Measurements from ENCODE around the gene HBEGF.

Gene HBEGF

GRCh38 chr5:140342896-140343295, 3.5 kb downstream of the HBEGF start:
- FAIRE-seq = no peak
- no peak for DNase-seq (ENCODE audit: insufficient read length, low spot score)
- TF ChIP-seq, protein P1, sequence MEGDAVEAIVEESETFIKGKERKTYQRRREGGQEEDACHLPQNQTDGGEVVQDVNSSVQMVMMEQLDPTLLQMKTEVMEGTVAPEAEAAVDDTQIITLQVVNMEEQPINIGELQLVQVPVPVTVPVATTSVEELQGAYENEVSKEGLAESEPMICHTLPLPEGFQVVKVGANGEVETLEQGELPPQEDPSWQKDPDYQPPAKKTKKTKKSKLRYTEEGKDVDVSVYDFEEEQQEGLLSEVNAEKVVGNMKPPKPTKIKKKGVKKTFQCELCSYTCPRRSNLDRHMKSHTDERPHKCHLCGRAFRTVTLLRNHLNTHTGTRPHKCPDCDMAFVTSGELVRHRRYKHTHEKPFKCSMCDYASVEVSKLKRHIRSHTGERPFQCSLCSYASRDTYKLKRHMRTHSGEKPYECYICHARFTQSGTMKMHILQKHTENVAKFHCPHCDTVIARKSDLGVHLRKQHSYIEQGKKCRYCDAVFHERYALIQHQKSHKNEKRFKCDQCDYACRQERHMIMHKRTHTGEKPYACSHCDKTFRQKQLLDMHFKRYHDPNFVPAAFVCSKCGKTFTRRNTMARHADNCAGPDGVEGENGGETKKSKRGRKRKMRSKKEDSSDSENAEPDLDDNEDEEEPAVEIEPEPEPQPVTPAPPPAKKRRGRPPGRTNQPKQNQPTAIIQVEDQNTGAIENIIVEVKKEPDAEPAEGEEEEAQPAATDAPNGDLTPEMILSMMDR (IDR thresholded peaks at IDR 0.05; ENCODE audit: insufficient read depth, missing control alignments) = no peak

DNA sequence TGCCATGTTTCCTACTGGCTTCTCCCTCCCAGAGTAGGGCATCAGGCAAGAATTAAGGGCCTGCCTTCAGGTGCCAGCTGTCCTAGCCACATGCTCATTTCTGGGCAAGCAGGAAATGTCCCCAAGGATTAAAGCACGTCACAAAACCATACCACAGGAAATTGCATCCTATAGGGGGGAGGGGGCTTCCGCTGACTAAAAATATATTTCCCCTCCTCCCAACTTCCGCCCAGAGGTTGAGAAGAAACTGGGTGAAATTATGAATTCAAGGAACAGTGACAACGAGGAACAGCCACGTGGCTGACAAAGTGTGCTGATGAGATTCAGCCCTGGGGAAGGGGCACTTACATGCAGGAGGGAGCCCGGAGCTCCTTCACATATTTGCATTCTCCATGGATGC, 4.1 kb downstream of the HBEGF start:
- DNase-seq (ENCODE audit: insufficient read length, low spot score) = no peak
- no peak for FAIRE-seq
- TF ChIP-seq, protein P1 (IDR thresholded peaks at IDR 0.05; ENCODE audit: insufficient read depth, missing control alignments) = no peak

DNA sequence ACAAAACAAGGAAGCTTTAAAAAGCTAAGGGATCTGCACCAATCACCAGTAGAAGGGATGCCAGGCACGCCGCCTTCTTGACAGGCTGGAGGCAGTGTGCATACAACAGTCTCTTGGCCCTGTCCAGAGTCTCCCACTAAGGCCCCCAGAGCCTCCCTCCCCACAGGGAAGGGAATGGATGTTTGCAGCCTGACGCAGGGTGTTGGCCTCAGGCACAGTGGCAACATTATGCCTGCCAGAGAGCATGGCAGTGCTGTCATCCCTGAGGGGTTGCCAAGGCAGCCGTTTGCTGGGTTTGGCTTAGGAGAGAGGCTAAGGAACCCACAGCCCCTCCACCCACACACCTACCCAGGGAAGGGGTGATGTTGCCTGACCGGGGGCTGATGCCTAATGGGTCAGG, 4.8 kb downstream of the HBEGF start:
- TF ChIP-seq, protein P1 (IDR thresholded peaks at IDR 0.05; ENCODE audit: insufficient read depth, missing control alignments) = no peak
- no peak for FAIRE-seq
- no peak for DNase-seq (ENCODE audit: insufficient read length, low spot score)

DNA sequence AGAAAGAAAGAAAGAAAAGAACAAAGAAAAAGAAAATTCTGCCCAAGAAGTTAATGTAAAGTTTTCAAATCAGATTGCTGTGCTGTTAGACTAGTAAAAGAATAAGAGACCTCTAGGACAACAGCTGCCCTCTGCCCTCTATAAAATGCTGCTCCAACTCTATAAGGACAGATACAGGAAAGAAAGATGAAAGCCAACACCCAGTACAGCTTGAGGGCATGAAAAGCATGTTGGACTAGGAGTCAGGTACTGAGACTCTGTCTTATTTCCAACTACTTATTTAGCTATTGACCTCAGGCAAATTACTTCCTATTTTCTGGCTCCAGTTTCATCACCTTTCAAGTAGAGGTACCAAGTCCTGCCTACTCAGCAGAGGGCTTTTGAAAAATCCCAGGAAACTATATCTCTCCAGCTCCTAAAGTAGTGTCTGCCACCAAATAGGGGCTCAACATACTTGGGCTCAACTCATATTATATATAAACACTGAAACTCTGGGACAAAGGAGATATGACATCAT, 5.7 kb downstream of the HBEGF start:
- TF ChIP-seq, protein P1 (IDR thresholded peaks at IDR 0.05; ENCODE audit: insufficient read depth, missing control alignments) = no peak
- no peak for FAIRE-seq

GRCh38 chr5:140339636-140340035, 6.8 kb downstream of the HBEGF start:
- TF ChIP-seq, protein P1 (IDR thresholded peaks at IDR 0.05; ENCODE audit: insufficient read depth, missing control alignments) = no peak
- FAIRE-seq = no peak
- DNase-seq (ENCODE audit: insufficient read length, low spot score) = no peak

More for the DNA sequence above, 5.7 kb downstream of the HBEGF start:
- no peak for DNase-seq (ENCODE audit: insufficient read length, low spot score)

DNA sequence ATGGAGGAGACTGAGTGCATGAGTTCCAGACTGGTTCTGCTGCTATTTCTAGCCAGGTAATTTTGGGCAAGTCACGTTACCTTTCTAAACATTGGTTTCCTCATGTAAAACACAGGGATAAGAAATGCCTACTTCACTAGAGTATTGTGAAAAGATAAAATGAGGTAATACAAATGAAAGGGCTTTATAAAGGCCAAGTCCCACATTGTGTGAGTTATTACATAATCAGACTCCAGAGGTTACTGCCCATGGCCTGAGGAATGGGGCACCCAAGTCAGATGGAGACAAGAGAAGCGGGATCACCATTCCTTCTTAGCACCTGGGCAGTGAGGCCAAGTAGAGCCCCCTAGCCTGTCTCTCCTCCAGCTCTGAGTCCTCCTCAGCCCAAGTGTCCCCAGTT, 7.5 kb downstream of the HBEGF start:
- TF ChIP-seq, protein P1 (IDR thresholded peaks at IDR 0.05; ENCODE audit: insufficient read depth, missing control alignments) = no peak
- FAIRE-seq (no peak), DNase-seq (ENCODE audit: insufficient read length, low spot score) (no peak)

- DNase-seq (ENCODE audit: insufficient read length, low spot score) (no peak), FAIRE-seq (no peak)
- TF ChIP-seq, protein P1 (IDR thresholded peaks at IDR 0.05; ENCODE audit: insufficient read depth, missing control alignments) = no peak
Measured at GRCh38 chr5:140338336-140338735, 8.1 kb downstream of the HBEGF start.

All from D721Med (cell line).